Neural cell (in vitro differentiated cells): ENCODE measurements around the gene LINGO1. TPM values are rescaled to one million over a fixed set of nuclear protein-coding genes. Genes with fewer than 3 reads are reported as not detected.

Experiments
- H2AFZ ChIP-seq: fragments of 200-600, 300-800 bp; sonication (generic), shearing (Covaris generic); 2 replicates; pipeline ENCODE4 v1.6.0; 2014; ENCODE audit warnings: low read depth, mild to moderate bottlenecking, antibody characterized with exemption, low read length, moderate library complexity
- H3F3A ChIP-seq: fragments of 200-600 bp; shearing (Covaris generic); 2 replicates; pipeline ENCODE4 v1.6.1; 2016; ENCODE audit warnings: mild to moderate bottlenecking, moderate library complexity, mixed read lengths, antibody characterized with exemption, low read length; ENCODE audit not compliant: insufficient read depth, poor library complexity, severe bottlenecking
- H3K27ac ChIP-seq: fragments of 200-600, 300-800 bp; sonication (generic), shearing (Covaris generic); 2 replicates; pipeline ENCODE4 v1.5.1; 2014; ENCODE audit warnings: mild to moderate bottlenecking, low read length, moderate library complexity
- H3K27me3 ChIP-seq: fragments of 300-800, 200-600 bp; sonication (generic), shearing (Covaris generic); 2 replicates; pipeline ENCODE4 v1.6.0; 2014; ENCODE audit warnings: mild to moderate bottlenecking, low read depth, low read length, moderate library complexity; ENCODE audit not compliant: insufficient read depth
- H3K36me3 ChIP-seq: fragments of 300-800, 200-600 bp; sonication (generic), shearing (Covaris generic); 2 replicates; pipeline ENCODE4 v1.5.1; 2014; ENCODE audit warnings: mild to moderate bottlenecking, antibody characterized with exemption, low read length, moderate library complexity; ENCODE audit not compliant: insufficient read depth
- H3K4me2 ChIP-seq: fragments of 300-800, 200-600 bp; sonication (generic), shearing (Covaris generic); 2 replicates; pipeline ENCODE4 v1.6.0; 2014; ENCODE audit warnings: mild to moderate bottlenecking, low read length
- H3K4me3 ChIP-seq: fragments of 300-800, 200-600 bp; sonication (generic), shearing (Covaris generic); 2 replicates; pipeline ENCODE4 v1.5.1; 2014; ENCODE audit warnings: mild to moderate bottlenecking, low read length, moderate library complexity
- H3K79me2 ChIP-seq: fragments of 200-600 bp; shearing (Covaris generic); replicated peaks from 2 replicates; pipeline ENCODE4 v1.6.0; 2014; ENCODE audit warnings: mild to moderate bottlenecking, low read length, moderate library complexity; ENCODE audit not compliant: insufficient read depth
- H3K9ac ChIP-seq: fragments of 300-800, 200-600 bp; sonication (generic), shearing (Covaris generic); 2 replicates; pipeline ENCODE4 v1.6.1; 2016; ENCODE audit warnings: mild to moderate bottlenecking, low read length, mixed read lengths
- H3K9me2 ChIP-seq: fragments of 200-600 bp; shearing (Covaris generic); 2 replicates; pipeline ENCODE4 v1.6.1; 2016; ENCODE audit warnings: mild to moderate bottlenecking, low read length, mixed read lengths; ENCODE audit not compliant: insufficient read depth
- H3K9me3 ChIP-seq: fragments of 200-600, 300-800 bp; sonication (generic), shearing (Covaris generic); 2 replicates; pipeline ENCODE4 v1.6.1; 2016; ENCODE audit warnings: mild to moderate bottlenecking, mixed run types, low read length, moderate library complexity, mixed read lengths
- H4K20me1 ChIP-seq: fragments of 200-600 bp; shearing (Covaris generic); 2 replicates; pipeline ENCODE4 v1.6.1; 2016; ENCODE audit warnings: mild to moderate bottlenecking, mixed run types; ENCODE audit not compliant: insufficient read depth
- CTCF ChIP-seq: fragments of 450-650 bp; IDR thresholded peaks from 2 replicates; pipeline ENCODE4 v1.5.1; 2014; ENCODE audit warnings: antibody characterized with exemption, mild to moderate bottlenecking, moderate library complexity; ENCODE audit not compliant: poor library complexity, severe bottlenecking
- EP300 ChIP-seq: fragments of 450-650 bp; conservative IDR thresholded peaks from 2 replicates; pipeline ENCODE4 v1.6.1; 2014; ENCODE audit warnings: antibody characterized with exemption, mild to moderate bottlenecking, moderate library complexity; ENCODE audit not compliant: poor library complexity, severe bottlenecking
- EZH2 ChIP-seq: fragments of 200-600, 300-800 bp; shearing (Covaris generic), sonication (generic); IDR thresholded peaks from 2 replicates; pipeline ENCODE4 v1.6.1; 2014; ENCODE audit warnings: antibody characterized with exemption, low read length, borderline replicate concordance, mild to moderate bottlenecking; ENCODE audit not compliant: insufficient read depth, poor library complexity, severe bottlenecking
- MXI1 ChIP-seq: fragments of 450-650 bp; conservative IDR thresholded peaks from 2 replicates; pipeline ENCODE4 v1.6.1; 2014; ENCODE audit warnings: antibody characterized with exemption, mild to moderate bottlenecking; ENCODE audit not compliant: poor library complexity, severe bottlenecking
- POLR2AphosphoS5 ChIP-seq: IDR thresholded peaks from 2 replicates; pipeline ENCODE4 v1.6.1; 2012
- RAD21 ChIP-seq: fragments of 450-650 bp; conservative IDR thresholded peaks from 2 replicates; pipeline ENCODE4 v1.6.1; 2014; ENCODE audit warnings: antibody characterized with exemption, mild to moderate bottlenecking, moderate library complexity
- REST ChIP-seq: IDR thresholded peaks from 2 replicates; pipeline ENCODE4 v1.6.1; 2012; ENCODE audit warnings: borderline replicate concordance
- SMC3 ChIP-seq: fragments of 450-650 bp; conservative IDR thresholded peaks from 2 replicates; pipeline ENCODE4 v1.6.1; 2014; ENCODE audit warnings: antibody characterized with exemption, mild to moderate bottlenecking, moderate library complexity; ENCODE audit not compliant: poor library complexity
- TAF1 ChIP-seq: IDR thresholded peaks from 2 replicates; pipeline ENCODE4 v1.6.1; 2012; ENCODE audit warnings: low read depth
- polyA plus RNA-seq: library from polyadenylated mRNA; depleted of rRNA; stranded (reverse); fragments of >200 nt; gene quantifications from 2 replicates; pipeline ENCODE4 v1.2.3, GENCODE V29; 2014

Gene LINGO1
- polyA plus RNA-seq, 1 donor from 2014 or later: 34.4 TPM

GRCh38 chr15:77627581-77627980 lies 5.1 kb downstream of the LINGO1 start:
- Histone ChIP-seq H3K9me2 (no peaks in the 10 kb centered on the region), H3K9ac (peak overlapping the region; percentile 50), H4K20me1 (peaks cover 12% of the 10 kb centered on the region), H3K36me3 (no peaks in the 10 kb centered on the region), H3K79me2 (peaks cover 80% of the 10 kb centered on the region), H3K9me3 (no peaks in the 10 kb centered on the region), H3K27me3 (no peaks in the 10 kb centered on the region), H3F3A (peaks cover 7% of the 10 kb centered on the region), H3K27ac (peak overlapping the region; percentile 67), H3K4me3 (peak overlapping the region; percentile 45), H3K4me2 (no peak overlapping the region), H2AFZ (no peak overlapping the region)
- no peak for TF ChIP-seq REST
- no peak for TF ChIP-seq CTCF
- TF ChIP-seq TAF1: no peak
- TF ChIP-seq RAD21: no peak
- no peak for TF ChIP-seq MXI1
- TF ChIP-seq EP300: no peak
- no peak for TF ChIP-seq POLR2AphosphoS5

- Histone ChIP-seq H3K4me2 (no peak overlapping the region), H3K79me2 (peaks cover 79% of the 10 kb centered on the region), H3K9me2 (no peaks in the 10 kb centered on the region), H3K4me3 (peak overlapping the region; percentile 45), H3K9ac (peak overlapping the region; percentile 50), H3K27ac (peak overlapping the region; percentile 67), H3K27me3 (no peaks in the 10 kb centered on the region), H3K9me3 (no peaks in the 10 kb centered on the region), H2AFZ (no peak overlapping the region), H4K20me1 (peaks cover 18% of the 10 kb centered on the region), H3F3A (peaks cover 7% of the 10 kb centered on the region), H3K36me3 (no peaks in the 10 kb centered on the region)
- TF ChIP-seq RAD21 (no peak), CTCF (no peak), REST (no peak), SMC3 (no peak), POLR2AphosphoS5 (no peak), EP300 (no peak), TAF1 (no peak), EZH2 (no peak), MXI1 (no peak)
Measured at GRCh38 chr15:77627067-77627466, 5.6 kb downstream of the LINGO1 start.
